Caco-2 (cell line): ENCODE measurements around the gene UBALD1. TPM values are rescaled to one million over a fixed set of nuclear protein-coding genes. Genes with fewer than 3 reads are reported as not detected.

ENCODE experiments used
- BruUV-seq: library from RNA; stranded (reverse); fragments of 400-500 nt; replicated peaks from 2 replicates; lab custom pipeline; 2021; lab: Mats Ljungman, UMichigan
- CTCF ChIA-PET: fragments of 300-600 bp; sonication (Branson Sonifier 250); formaldehyde crosslinking; loops from one replicate; lab custom pipeline; 2022; ENCODE audit warnings: antibody characterized with exemption; lab: Charles Lee
- POLR2A ChIA-PET: fragments of 300-600 bp; sonication (Branson Sonifier 250); formaldehyde crosslinking; loops from one replicate; lab custom pipeline; 2022; ENCODE audit warnings: antibody characterized with exemption; lab: Charles Lee
- DNase-seq, 2 experiments: peaks; one replicate each; pipeline versions ENCODE4 v3.0.0 to v3.0.0-alpha.2; 2020 to 2022
- H3K27me3 ChIP-seq: replicated peaks from 2 replicates; pipeline ENCODE4 v1.6.0; 2011; ENCODE audit warnings: low read length; ENCODE audit not compliant: control insufficient read depth, insufficient read depth
- H3K36me3 ChIP-seq: 2 replicates; pipeline ENCODE4 v1.5.1; 2011; ENCODE audit warnings: low read length; ENCODE audit not compliant: control insufficient read depth, insufficient read depth
- H3K4me1 ChIP-seq: fragments of 250-450 bp; sonication (Bioruptor Pico); 2 replicates; pipeline ENCODE4 v1.5.1; 2020; ENCODE audit warnings: mild to moderate bottlenecking
- H3K4me3 ChIP-seq: 2 replicates; pipeline ENCODE4 v1.5.1; 2011; ENCODE audit warnings: low read depth, mild to moderate bottlenecking, control low read depth, low read length
- H3K9me3 ChIP-seq: fragments of 250-450 bp; sonication (Bioruptor Pico); 2 replicates; pipeline ENCODE4 v1.5.1; 2020; ENCODE audit warnings: mild to moderate bottlenecking, moderate library complexity
- H3K27ac Mint-ChIP-seq: one replicate; pipeline ENCODE4 v1.8.0; 2022; ENCODE audit warnings: mixed read lengths; ENCODE audit not compliant: unreplicated experiment
- H3K27me3 Mint-ChIP-seq: one replicate; pipeline ENCODE4 v1.8.0; 2022; ENCODE audit warnings: mixed read lengths; ENCODE audit not compliant: insufficient read depth, unreplicated experiment
- H3K36me3 Mint-ChIP-seq: one replicate; pipeline ENCODE4 v1.8.0; 2022; ENCODE audit warnings: mild to moderate bottlenecking, mixed read lengths; ENCODE audit not compliant: insufficient read depth, unreplicated experiment
- H3K4me1 Mint-ChIP-seq: one replicate; pipeline ENCODE4 v1.8.0; 2022; ENCODE audit warnings: low read depth, mixed read lengths; ENCODE audit not compliant: unreplicated experiment
- H3K4me3 Mint-ChIP-seq: one replicate; pipeline ENCODE4 v1.8.0; 2022; ENCODE audit warnings: mild to moderate bottlenecking, moderate library complexity, mixed read lengths; ENCODE audit not compliant: unreplicated experiment
- H3K9me3 Mint-ChIP-seq: one replicate; pipeline ENCODE4 v1.8.0; 2022; ENCODE audit warnings: mixed read lengths; ENCODE audit not compliant: unreplicated experiment
- intact Hi-C: fragments of 100-400 bp; cut with micrococcal nuclease; formaldehyde crosslinking; loops from one replicate; pipeline ENCODE4 v1.10.0; 2022; ENCODE audit not compliant: unreplicated experiment
- total RNA-seq: library from RNA; stranded (reverse); gene quantifications from 2 replicates; pipeline ENCODE4 v1.2.3, GENCODE V29; 2022
- TF ChIP-seq, protein P1 (sequence below), 2 experiments: fragments of 200-600 bp in 1 of 2; IDR thresholded peaks; 1 replicate in 1 of 2; 2 replicates in 1 of 2; pipeline versions ENCODE4 v1.5.1 to v1.8.0; 2011 to 2022; ENCODE audit warnings: antibody characterized with exemption in 1 of 2, control low read depth in 1 of 2, inconsistent platforms in 1 of 2, low read depth in 1 of 2, low read length in 1 of 2, mild to moderate bottlenecking in 1 of 2, moderate library complexity in 1 of 2; ENCODE audit not compliant: insufficient read depth in 1 of 2, severe bottlenecking in 1 of 2, unreplicated experiment in 1 of 2

Gene UBALD1
- total RNA-seq, 1 experiment from 2014 or later, result 32.4 TPM

DNA sequence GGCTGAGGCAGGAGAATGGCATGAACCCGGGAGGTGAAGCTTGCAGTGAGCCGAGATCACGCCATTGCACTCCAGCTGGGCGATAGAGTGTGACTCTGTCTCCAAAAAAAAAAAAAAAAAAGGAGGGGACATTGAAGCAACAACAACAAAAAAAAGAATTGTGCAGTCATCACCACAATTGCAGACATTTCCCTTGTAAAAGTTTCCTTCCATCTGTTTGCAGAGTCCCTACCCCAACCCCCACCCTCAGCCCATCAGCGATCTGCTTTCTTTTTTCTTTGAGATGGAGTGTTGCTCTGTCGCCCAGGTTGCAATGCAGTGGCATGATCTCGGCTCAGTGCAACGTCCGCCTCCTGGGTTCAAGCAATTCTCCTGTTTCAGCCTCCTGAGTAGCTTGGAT, 13.6 kb upstream of the UBALD1 start:
- Histone ChIP-seq H3K4me3 (no peak overlapping the region), H3K9me3 (0 out of 2 replicates have a peak, but pooled peaks cover 7% of the 10 kb centered on the region), H3K27me3 (no peaks in the 10 kb centered on the region), H3K36me3 (no peaks in the 10 kb centered on the region; the same call in 1 of the 2 replicates), H3K4me1 (peaks cover 5% of the 10 kb centered on the region; the same call in 1 of the 2 replicates)
- DNase-seq, result no peak
- H3K27me3 Mint-ChIP-seq, result no peaks in the 10 kb centered on the region
- H3K4me1 Mint-ChIP-seq, result peaks cover 8% of the 10 kb centered on the region
- H3K27ac Mint-ChIP-seq, result no peak overlapping the region
- ChIA-PET CTCF (no interaction called here), POLR2A (no interaction called here)
- BruUV-seq, result no TSS peak
- H3K4me3 Mint-ChIP-seq, result no peak overlapping the region
- TF ChIP-seq, protein P1, sequence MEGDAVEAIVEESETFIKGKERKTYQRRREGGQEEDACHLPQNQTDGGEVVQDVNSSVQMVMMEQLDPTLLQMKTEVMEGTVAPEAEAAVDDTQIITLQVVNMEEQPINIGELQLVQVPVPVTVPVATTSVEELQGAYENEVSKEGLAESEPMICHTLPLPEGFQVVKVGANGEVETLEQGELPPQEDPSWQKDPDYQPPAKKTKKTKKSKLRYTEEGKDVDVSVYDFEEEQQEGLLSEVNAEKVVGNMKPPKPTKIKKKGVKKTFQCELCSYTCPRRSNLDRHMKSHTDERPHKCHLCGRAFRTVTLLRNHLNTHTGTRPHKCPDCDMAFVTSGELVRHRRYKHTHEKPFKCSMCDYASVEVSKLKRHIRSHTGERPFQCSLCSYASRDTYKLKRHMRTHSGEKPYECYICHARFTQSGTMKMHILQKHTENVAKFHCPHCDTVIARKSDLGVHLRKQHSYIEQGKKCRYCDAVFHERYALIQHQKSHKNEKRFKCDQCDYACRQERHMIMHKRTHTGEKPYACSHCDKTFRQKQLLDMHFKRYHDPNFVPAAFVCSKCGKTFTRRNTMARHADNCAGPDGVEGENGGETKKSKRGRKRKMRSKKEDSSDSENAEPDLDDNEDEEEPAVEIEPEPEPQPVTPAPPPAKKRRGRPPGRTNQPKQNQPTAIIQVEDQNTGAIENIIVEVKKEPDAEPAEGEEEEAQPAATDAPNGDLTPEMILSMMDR (IDR thresholded peaks at IDR 0.05; ENCODE audit: insufficient read depth in 1 of 2, low read depth in 1 of 2, low read length in 1 of 2, severe bottlenecking in 1 of 2, unreplicated experiment in 1 of 2), result no peak
- intact Hi-C loops, result no loop called here
- no peaks in the 10 kb centered on the region for H3K9me3 Mint-ChIP-seq
- peaks cover 45% of the 10 kb centered on the region for H3K36me3 Mint-ChIP-seq

DNA sequence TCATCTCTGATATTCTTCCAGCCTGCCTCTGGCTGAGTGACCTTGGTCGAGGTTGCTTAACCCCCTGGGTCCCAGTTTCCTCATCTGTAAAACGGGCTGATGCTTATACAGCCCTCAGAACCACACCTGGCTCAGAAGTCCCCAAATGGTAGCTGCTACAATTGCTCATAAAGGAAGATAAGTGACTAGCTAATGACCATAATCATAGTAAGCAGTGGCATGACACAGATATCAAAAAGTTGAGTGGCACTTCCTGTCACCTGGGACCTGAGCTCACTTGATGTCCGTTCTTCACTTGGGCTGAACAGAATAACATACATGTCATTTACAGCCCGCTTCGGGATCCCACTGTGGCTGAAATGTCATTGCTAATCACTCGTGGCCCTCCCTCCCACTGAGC, 11.7 kb upstream of the UBALD1 start:
- no peak for DNase-seq
- Histone ChIP-seq H3K4me3 (peak overlapping the region; percentile 99), H3K27me3 (no peaks in the 10 kb centered on the region), H3K4me1 (peaks cover 5% of the 10 kb centered on the region; the same call in 1 of the 2 replicates), H3K9me3 (0 out of 2 replicates have a peak, but pooled peaks cover 5% of the 10 kb centered on the region), H3K36me3 (no peaks in the 10 kb centered on the region; the same call in 1 of the 2 replicates)
- ChIA-PET POLR2A (interaction anchor here (2.8 kb wide), 1 partner anchor 10 kb away, joined by 20 read pairs; no protein-coding TSS in a partner anchor), CTCF (interaction anchor here (2.8 kb wide), 1 partner anchor 10 kb away, joined by 13 read pairs; no protein-coding TSS in a partner anchor)
- Mint-ChIP-seq H3K27me3 (no peaks in the 10 kb centered on the region), H3K27ac (no peak overlapping the region), H3K36me3 (peaks cover 35% of the 10 kb centered on the region), H3K9me3 (no peaks in the 10 kb centered on the region), H3K4me3 (peak overlapping the region; percentile 84), H3K4me1 (peaks cover 8% of the 10 kb centered on the region)
- no TSS peak for BruUV-seq
- intact Hi-C loops, result no loop called here
- TF ChIP-seq, protein P1 (IDR thresholded peaks at IDR 0.05; ENCODE audit: insufficient read depth in 1 of 2, low read depth in 1 of 2, low read length in 1 of 2, severe bottlenecking in 1 of 2, unreplicated experiment in 1 of 2), result no peak

DNA sequence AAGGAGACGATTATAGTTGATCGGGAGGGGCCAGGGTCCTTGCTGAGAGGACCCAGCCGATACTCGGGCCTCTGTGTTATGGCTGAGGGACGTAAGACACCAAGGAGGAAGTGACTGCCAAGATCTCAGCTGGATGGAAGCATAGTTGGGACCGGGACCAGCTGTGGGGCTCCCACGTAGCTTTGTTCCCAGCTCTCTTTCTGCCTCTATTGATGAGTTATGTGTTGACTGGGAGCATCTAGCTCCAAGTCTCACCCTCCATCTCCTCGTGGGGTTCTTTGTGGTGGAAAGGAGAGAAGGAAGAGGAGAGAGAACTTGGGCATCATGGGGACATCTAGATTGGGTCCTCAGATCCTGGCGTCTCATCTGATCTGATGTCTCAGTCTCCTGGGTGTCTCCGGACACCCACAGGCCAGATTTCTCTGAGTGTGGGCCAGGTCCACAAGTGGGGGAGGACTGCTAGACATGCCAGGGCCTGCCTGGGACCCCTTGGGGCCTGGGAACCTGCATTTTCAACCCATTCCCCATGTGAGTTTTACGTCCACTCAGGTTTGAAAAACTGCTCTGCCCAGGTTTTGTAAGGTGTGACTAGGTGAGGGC, 11.0 kb upstream of the UBALD1 start:
- Histone ChIP-seq H3K4me3 (peak overlapping the region; percentile 99), H3K9me3 (no peaks in the 10 kb centered on the region), H3K36me3 (no peaks in the 10 kb centered on the region; the same call in 1 of the 2 replicates), H3K4me1 (peaks cover 5% of the 10 kb centered on the region; the same call in 1 of the 2 replicates), H3K27me3 (no peaks in the 10 kb centered on the region)
- TF ChIP-seq, protein P1 (IDR thresholded peaks at IDR 0.05; ENCODE audit: insufficient read depth in 1 of 2, low read depth in 1 of 2, low read length in 1 of 2, severe bottlenecking in 1 of 2, unreplicated experiment in 1 of 2), result no peak
- intact Hi-C loops, result loop anchor here (2.0 kb wide), 1 partner anchor 29 kb away; no protein-coding TSS in a partner anchor
- H3K9me3 Mint-ChIP-seq, result no peaks in the 10 kb centered on the region
- H3K27ac Mint-ChIP-seq, result peak overlapping the region; percentile 73
- peak overlapping the region; percentile 84 for H3K4me3 Mint-ChIP-seq
- POLR2A ChIA-PET, result interaction anchor here (2.8 kb wide), 1 partner anchor 10 kb away, joined by 20 read pairs; no protein-coding TSS in a partner anchor
- peaks cover 29% of the 10 kb centered on the region for H3K36me3 Mint-ChIP-seq
- TSS peak; percentile 51 for BruUV-seq
- CTCF ChIA-PET, result interaction anchor here (2.8 kb wide), 1 partner anchor 9 kb away, joined by 13 read pairs; no protein-coding TSS in a partner anchor
- H3K4me1 Mint-ChIP-seq, result peaks cover 8% of the 10 kb centered on the region
- no peak for DNase-seq
- no peaks in the 10 kb centered on the region for H3K27me3 Mint-ChIP-seq
